H9 (cell line): ENCODE data around the gene MSMP. TPM values are rescaled to one million over a fixed set of nuclear protein-coding genes. Genes with fewer than 3 reads are reported as not detected.

Experiments used
- DNase-seq: peaks from one replicate; pipeline ENCODE4 v3.0.0-alpha.2; 2017
- H2AFZ ChIP-seq: one replicate; pipeline ENCODE4 v1.6.1; 2013; ENCODE audit warnings: mild to moderate bottlenecking, low read length, control low read depth, moderate library complexity
- H2AK5ac ChIP-seq: 2 replicates; pipeline ENCODE4 v1.6.1; 2013; ENCODE audit warnings: low read length, control low read depth, mixed read lengths; ENCODE audit not compliant: insufficient read length
- H2BK120ac ChIP-seq: one replicate; pipeline ENCODE4 v1.6.1; 2013; ENCODE audit warnings: low read depth, mild to moderate bottlenecking, low read length, control low read depth, inconsistent platforms; ENCODE audit not compliant: poor library complexity, severe bottlenecking
- H2BK12ac ChIP-seq: 2 replicates; pipeline ENCODE4 v1.6.1; 2013; ENCODE audit warnings: low read length, control low read depth, mixed read lengths, low read depth; ENCODE audit not compliant: insufficient read length
- H2BK15ac ChIP-seq: 2 replicates; pipeline ENCODE4 v1.6.1; 2013; ENCODE audit warnings: low read depth, low read length, control low read depth
- H2BK20ac ChIP-seq: one replicate; pipeline ENCODE4 v1.6.1; 2013; ENCODE audit warnings: low read depth, mild to moderate bottlenecking, low read length, control low read depth, inconsistent platforms; ENCODE audit not compliant: poor library complexity, severe bottlenecking
- H2BK5ac ChIP-seq: 2 replicates; pipeline ENCODE4 v1.6.1; 2013; ENCODE audit warnings: low read length, control low read depth, mixed read lengths; ENCODE audit not compliant: insufficient read length
- H3K14ac ChIP-seq: 2 replicates; pipeline ENCODE4 v1.6.1; 2013; ENCODE audit warnings: low read length, control low read depth; ENCODE audit not compliant: insufficient read depth
- H3K18ac ChIP-seq: 2 replicates; pipeline ENCODE4 v1.6.1; 2013; ENCODE audit warnings: low read depth, mild to moderate bottlenecking, mixed read lengths, low read length, control low read depth; ENCODE audit not compliant: insufficient read length
- H3K23ac ChIP-seq: 2 replicates; pipeline ENCODE4 v1.6.1; 2013; ENCODE audit warnings: low read length, control low read depth, mixed read lengths, low read depth; ENCODE audit not compliant: insufficient read length
- H3K23me2 ChIP-seq: 2 replicates; pipeline ENCODE4 v1.6.1; 2013; ENCODE audit warnings: low read depth, mild to moderate bottlenecking, mixed read lengths, low read length, control low read depth; ENCODE audit not compliant: insufficient read length, poor library complexity, severe bottlenecking
- H3K27ac ChIP-seq: 2 replicates; pipeline ENCODE4 v1.5.1; 2013; ENCODE audit warnings: low read length, control low read depth, mixed read lengths, low read depth; ENCODE audit not compliant: insufficient read length
- H3K27me3 ChIP-seq: 2 replicates; pipeline ENCODE4 v1.6.1; 2013; ENCODE audit warnings: low read length, control low read depth, inconsistent platforms; ENCODE audit not compliant: insufficient read depth
- H3K4ac ChIP-seq: 2 replicates; pipeline ENCODE4 v1.6.1; 2013; ENCODE audit warnings: low read depth, mild to moderate bottlenecking, control low read depth, inconsistent platforms, low read length, moderate library complexity
- H3K4me1 ChIP-seq: 2 replicates; pipeline ENCODE4 v1.6.1; 2013; ENCODE audit warnings: low read length, control low read depth, inconsistent platforms; ENCODE audit not compliant: insufficient read depth
- H3K4me2 ChIP-seq: 2 replicates; pipeline ENCODE4 v1.6.1; 2013; ENCODE audit warnings: low read length, control low read depth, mixed read lengths; ENCODE audit not compliant: insufficient read length, insufficient read depth
- H3K56ac ChIP-seq: 2 replicates; pipeline ENCODE4 v1.6.1; 2013; ENCODE audit warnings: low read depth, mild to moderate bottlenecking, mixed read lengths, low read length, control low read depth; ENCODE audit not compliant: insufficient read length
- H3K79me1 ChIP-seq: 2 replicates; pipeline ENCODE4 v1.6.1; 2013; ENCODE audit warnings: low read depth, mild to moderate bottlenecking, moderate library complexity, low read length, control low read depth, inconsistent platforms; ENCODE audit not compliant: insufficient read depth, poor library complexity, severe bottlenecking
- H3K79me2 ChIP-seq: 2 replicates; pipeline ENCODE4 v1.6.1; 2013; ENCODE audit warnings: low read length, control low read depth, inconsistent platforms; ENCODE audit not compliant: insufficient read depth
- H3K9ac ChIP-seq: 2 replicates; pipeline ENCODE4 v1.6.1; 2013; ENCODE audit warnings: low read length, control low read depth, mixed read lengths; ENCODE audit not compliant: insufficient read length; ENCODE audit errors: extremely low read depth
- H3K9me3 ChIP-seq: one replicate; pipeline ENCODE4 v1.6.1; 2013; ENCODE audit warnings: low read depth, low read length, inconsistent platforms; ENCODE audit not compliant: control insufficient read depth
- H3T11ph ChIP-seq: one replicate; pipeline ENCODE4 v1.6.1; 2013; ENCODE audit warnings: mild to moderate bottlenecking, low read length, control low read depth, inconsistent platforms
- H4K20me1 ChIP-seq: one replicate; pipeline ENCODE4 v1.6.1; 2013; ENCODE audit not compliant: control insufficient read depth, insufficient read length, insufficient read depth
- H4K5ac ChIP-seq: 2 replicates; pipeline ENCODE4 v1.6.1; 2013; ENCODE audit warnings: low read depth, mild to moderate bottlenecking, mixed read lengths, low read length, control low read depth; ENCODE audit not compliant: insufficient read length
- H4K8ac ChIP-seq: replicated peaks from 2 replicates; pipeline ENCODE4 v1.6.1; 2013; ENCODE audit warnings: low read length, control low read depth, mixed read lengths, low read depth; ENCODE audit not compliant: insufficient read length
- H4K91ac ChIP-seq: 2 replicates; pipeline ENCODE4 v1.6.1; 2013; ENCODE audit warnings: low read depth, mild to moderate bottlenecking, moderate library complexity, mixed read lengths, low read length, control low read depth; ENCODE audit not compliant: insufficient read length
- H3K27ac Mint-ChIP-seq, 3 experiments: 2 replicates in 2 of 3; 3 replicates in 1 of 3; pipeline ENCODE4 v1.8.0; 2020 to 2021; ENCODE audit warnings: mixed read lengths in 3 of 3, mild to moderate bottlenecking in 1 of 3, moderate library complexity in 1 of 3
- H3K27me3 Mint-ChIP-seq: 2 replicates; pipeline ENCODE4 v1.8.0; 2021; ENCODE audit warnings: low read depth, mild to moderate bottlenecking, moderate library complexity, mixed read lengths
- H3K36me3 Mint-ChIP-seq, 3 experiments: 2 replicates in 2 of 3; 3 replicates in 1 of 3; pipeline ENCODE4 v1.8.0; 2020 to 2021; ENCODE audit warnings: low read depth in 3 of 3, mixed read lengths in 3 of 3; ENCODE audit not compliant: insufficient read depth in 1 of 3
- H3K4me1 Mint-ChIP-seq, 2 experiments: 2 replicates each; pipeline ENCODE4 v1.8.0; 2020; ENCODE audit warnings: mixed read lengths in 2 of 2
- H3K4me3 Mint-ChIP-seq, 2 experiments: 2 replicates in 1 of 2; 3 replicates in 1 of 2; pipeline ENCODE4 v1.8.0; 2020 to 2021; ENCODE audit warnings: mild to moderate bottlenecking in 2 of 2, mixed read lengths in 2 of 2, moderate library complexity in 1 of 2
- H3K9me3 Mint-ChIP-seq, 2 experiments: 2 replicates in 1 of 2; 3 replicates in 1 of 2; pipeline ENCODE4 v1.8.0; 2020; ENCODE audit warnings: mild to moderate bottlenecking in 2 of 2, mixed read lengths in 2 of 2, moderate library complexity in 1 of 2
- CTCF ChIP-seq: fragments of 200-600 bp; sonication (generic); conservative IDR thresholded peaks from 3 replicates; pipeline ENCODE4 v1.8.0; 2021; ENCODE audit warnings: antibody characterized with exemption, mild to moderate bottlenecking
- WGBS: extraction: QIAGEN DNeasy Blood & Tissue Kit; methylation state at CpG from one replicate; pipeline ENCODE4 v1.1.7; 2013; ENCODE audit warnings: missing lambda C conversion rate, low lambda C conversion rate, mixed read lengths; ENCODE audit not compliant: insufficient read length; ENCODE audit errors: extremely low coverage; 5-methylcytosine and 5-hydroxymethylcytosine counted together
- total RNA-seq: library from RNA; stranded (reverse); gene quantifications from 2 replicates; pipeline ENCODE4 v1.2.1, GENCODE V29; 2021

Gene MSMP
- total RNA-seq, 1 experiment from 2014 or later = 0.83 TPM

DNA sequence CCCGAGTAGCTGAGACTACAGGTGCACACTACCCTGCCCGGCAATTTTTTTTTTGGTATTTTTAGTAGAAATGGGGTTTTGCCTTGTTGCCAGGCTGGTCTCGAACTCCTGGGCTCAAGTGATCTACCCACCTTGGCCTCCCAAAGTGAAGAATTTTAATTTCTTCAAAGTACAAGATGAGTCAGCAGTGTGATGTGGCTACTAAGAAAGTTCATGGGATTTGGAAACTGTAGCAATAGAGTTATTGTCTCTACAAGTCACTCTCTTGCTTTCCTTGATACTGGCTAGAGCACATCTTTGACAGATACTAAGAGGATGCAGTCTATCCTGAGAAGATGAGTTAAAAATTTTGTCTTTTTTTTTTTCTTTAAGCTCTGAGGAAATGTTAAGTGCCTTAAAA, 20.0 kb downstream of the MSMP start:
- no peak overlapping the region for H2AK5ac ChIP-seq
- no peak overlapping the region for H3K56ac ChIP-seq
- H3K79me1 ChIP-seq = no peaks in the 10 kb centered on the region
- no peaks in the 10 kb centered on the region for H4K20me1 ChIP-seq
- peaks cover 24 to 47% (median 45%) of the 10 kb centered on the region in 3 experiments; a peak in 6 of 7 replicates for H3K36me3 Mint-ChIP-seq
- no peak overlapping the region for H3K23ac ChIP-seq
- H4K5ac ChIP-seq = no peak overlapping the region
- no peaks in the 10 kb centered on the region for H3K9me3 Mint-ChIP-seq
- no peaks in the 10 kb centered on the region for H3K27me3 ChIP-seq
- TF ChIP-seq CTCF = no peak
- H2BK5ac ChIP-seq = no peak overlapping the region
- no peaks in the 10 kb centered on the region for H3K9me3 ChIP-seq
- no peak overlapping the region for H3K4me2 ChIP-seq
- H3K4me1 ChIP-seq = peaks cover 10% of the 10 kb centered on the region; the same call in 1 of the 2 replicates
- peaks cover 6% of the 10 kb centered on the region; the same call in 1 of the 2 replicates for H3K79me2 ChIP-seq
- no peak overlapping the region for H4K8ac ChIP-seq
- H3K27me3 Mint-ChIP-seq = no peaks in the 10 kb centered on the region; the same call in 1 of the 2 replicates
- no peak overlapping the region for H3K18ac ChIP-seq
- no peak overlapping the region for H3K14ac ChIP-seq
- no peak overlapping the region for H3K4ac ChIP-seq
- H2BK15ac ChIP-seq = no peak overlapping the region
- H2BK120ac ChIP-seq = no peak overlapping the region
- no peak overlapping the region for H3T11ph ChIP-seq
- H3K27ac ChIP-seq = no peak overlapping the region
- no peak overlapping the region for H3K27ac Mint-ChIP-seq
- H2BK20ac ChIP-seq = no peak overlapping the region
- H2BK12ac ChIP-seq = no peak overlapping the region
- H3K23me2 ChIP-seq = peaks cover 7% of the 10 kb centered on the region
- no peak overlapping the region for H3K4me3 Mint-ChIP-seq
- peaks cover 15 to 16% of the 10 kb centered on the region in 2 experiments for H3K4me1 Mint-ChIP-seq
- no peak overlapping the region for H2AFZ ChIP-seq
- DNase-seq = no peak
- no peak overlapping the region for H3K9ac ChIP-seq
- H4K91ac ChIP-seq = no peak overlapping the region
- WGBS = no CpG with 5 or more reads among the region's 3 CpGs
